ENCODE data around the gene TENM3. TPM values are rescaled to one million over a fixed set of nuclear protein-coding genes. Genes with fewer than 3 reads are reported as not detected.

TENM3 gene
- polyA plus RNA-seq, 12 donors: 15.7 to 33.0 (median 18.3) TPM; not detected in 1

GRCh38 chr4:182507805-182508204 is 264.6 kb downstream of the TENM3 start:
- no peak for DNase-seq

DNA sequence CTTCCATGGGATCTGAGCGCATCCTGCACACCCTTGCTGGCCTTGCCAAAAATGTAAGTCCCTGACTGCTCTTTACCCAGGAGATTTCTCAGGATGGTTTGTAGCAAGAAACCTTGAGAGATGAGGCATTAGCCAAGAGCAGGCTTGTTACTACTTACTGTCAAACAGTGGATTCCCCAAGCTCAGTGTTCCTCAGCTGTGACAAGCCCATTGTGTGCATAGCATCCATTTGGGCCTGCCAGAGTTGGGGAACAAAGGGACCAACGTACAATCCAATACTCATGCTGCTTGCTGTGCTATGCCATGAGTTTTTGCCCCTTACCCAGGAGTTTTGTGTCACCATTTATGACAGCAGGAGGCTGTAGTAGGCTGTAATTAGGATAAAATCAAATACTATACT is 267.6 kb downstream of the TENM3 start:
- no peak for DNase-seq

- DNase-seq: no peak
These were observed 270.5 kb downstream of the TENM3 start for GRCh38 chr4:182513587-182514291.

DNA sequence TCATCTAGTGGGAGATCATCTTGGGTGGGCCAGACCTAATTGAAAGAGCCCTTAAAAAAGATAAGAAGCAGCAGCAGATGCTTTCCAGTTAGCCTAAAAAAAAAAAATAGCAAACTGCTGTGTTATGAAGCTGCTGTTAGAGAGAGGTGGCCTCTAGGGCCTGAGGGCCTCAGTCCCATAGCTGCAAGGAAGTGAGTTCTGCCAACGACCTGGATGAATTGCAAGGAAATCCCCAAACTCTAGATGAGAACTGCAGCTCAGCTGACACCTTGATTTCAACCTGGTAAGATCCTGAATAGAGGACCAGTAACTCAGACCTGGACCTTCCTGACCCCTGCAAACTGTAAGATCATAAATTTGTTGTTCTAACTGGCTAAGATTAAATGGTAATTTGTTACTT is 275.2 kb downstream of the TENM3 start:
- DNase-seq: no peak

DNA sequence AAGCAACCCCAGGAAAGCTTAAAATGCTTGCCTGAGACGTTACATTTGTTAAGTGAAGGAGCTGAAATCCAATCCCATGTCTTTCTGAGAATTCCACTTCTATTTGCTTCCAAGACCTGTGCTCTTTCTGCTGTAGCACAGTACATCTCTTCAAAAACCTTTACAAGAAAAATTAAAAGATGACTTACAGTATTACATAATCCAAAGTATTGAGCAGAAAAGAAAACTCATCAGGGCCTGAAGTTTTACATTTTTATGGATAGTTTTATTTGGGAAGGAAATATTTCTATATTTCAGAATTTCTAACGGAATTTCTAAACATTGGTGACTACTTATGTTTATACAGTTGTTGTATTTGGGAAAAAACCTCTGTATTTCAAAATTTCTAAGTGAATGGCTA is 276.3 kb downstream of the TENM3 start:
- no peak for DNase-seq

- no peak for DNase-seq
These were observed 277.8 kb downstream of the TENM3 start for GRCh38 chr4:182521011-182521410.

GRCh38 chr4:182528819-182529218 is 285.6 kb downstream of the TENM3 start:
- no peak for DNase-seq

DNA sequence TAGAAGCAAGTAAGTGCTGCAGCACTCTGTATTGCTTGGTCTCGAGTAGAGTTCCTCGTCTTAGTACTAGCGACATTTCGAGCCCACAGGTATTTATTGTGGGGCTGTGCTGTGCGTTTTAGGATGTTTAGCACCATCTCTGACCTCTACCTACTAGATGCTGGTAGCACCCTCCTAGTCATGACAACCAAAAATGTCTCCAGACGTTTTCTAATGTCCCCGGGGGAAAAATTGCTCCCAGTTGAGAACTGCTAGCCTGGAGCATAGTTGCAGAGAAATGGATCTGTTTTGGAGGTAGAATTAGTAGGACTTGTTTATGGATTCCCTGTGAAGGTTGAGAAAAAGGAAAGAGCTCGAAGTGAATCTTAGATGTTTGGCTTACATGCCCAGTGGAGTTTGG is 287.2 kb downstream of the TENM3 start:
- no peak for DNase-seq

GRCh38 chr4:182531555-182532162 is 288.5 kb downstream of the TENM3 start:
- DNase-seq: no peak

- no peak for DNase-seq
These were observed 289.2 kb downstream of the TENM3 start for GRCh38 chr4:182532441-182532840.

DNA sequence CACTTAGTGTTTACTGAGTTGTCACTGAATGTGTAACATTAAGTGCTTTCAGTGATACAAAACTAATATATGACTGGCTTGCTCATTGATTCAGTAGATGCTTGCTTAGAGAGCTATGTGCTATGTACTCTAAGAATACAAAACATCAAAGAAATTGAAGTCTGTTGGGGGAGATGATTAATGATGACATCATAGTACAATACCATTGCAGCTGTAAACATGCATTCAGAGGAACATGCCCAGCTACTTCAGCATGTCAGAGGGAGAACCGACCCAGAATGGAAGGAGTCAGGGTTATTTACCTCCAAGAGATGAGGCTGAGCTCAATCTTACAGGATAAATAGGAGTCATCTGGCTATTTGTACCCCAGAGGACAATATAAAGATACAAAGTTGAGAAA is 290.8 kb downstream of the TENM3 start:
- DNase-seq: no peak

DNA sequence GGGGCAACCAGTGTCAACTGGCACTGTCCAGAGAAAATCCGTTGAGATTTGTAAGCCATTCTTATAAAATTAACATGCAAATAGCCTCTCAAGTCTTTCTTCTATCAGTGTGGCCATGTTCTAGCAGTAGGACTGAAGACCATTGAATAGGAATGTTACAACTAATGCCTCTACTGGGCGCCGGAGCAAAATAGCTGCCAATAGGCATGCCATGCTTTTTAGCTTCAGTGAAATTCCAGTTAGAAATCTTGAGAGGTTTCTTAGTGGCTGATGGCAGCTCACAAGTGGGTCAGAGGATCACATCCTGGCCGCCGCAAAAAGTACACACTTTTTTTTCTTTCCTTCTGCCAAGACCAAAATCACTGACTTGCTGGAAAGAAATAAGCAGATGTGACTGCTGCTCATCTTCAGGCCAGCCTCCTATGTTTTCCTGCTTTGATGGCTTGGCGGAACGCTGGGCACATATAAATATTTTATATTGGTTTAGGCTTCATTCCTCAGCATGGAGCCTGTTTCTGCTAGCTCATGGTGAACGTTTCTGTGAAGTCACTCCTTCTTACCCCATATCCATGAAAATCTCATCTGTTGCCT is 293.1 kb downstream of the TENM3 start:
- no peak for DNase-seq

DNA sequence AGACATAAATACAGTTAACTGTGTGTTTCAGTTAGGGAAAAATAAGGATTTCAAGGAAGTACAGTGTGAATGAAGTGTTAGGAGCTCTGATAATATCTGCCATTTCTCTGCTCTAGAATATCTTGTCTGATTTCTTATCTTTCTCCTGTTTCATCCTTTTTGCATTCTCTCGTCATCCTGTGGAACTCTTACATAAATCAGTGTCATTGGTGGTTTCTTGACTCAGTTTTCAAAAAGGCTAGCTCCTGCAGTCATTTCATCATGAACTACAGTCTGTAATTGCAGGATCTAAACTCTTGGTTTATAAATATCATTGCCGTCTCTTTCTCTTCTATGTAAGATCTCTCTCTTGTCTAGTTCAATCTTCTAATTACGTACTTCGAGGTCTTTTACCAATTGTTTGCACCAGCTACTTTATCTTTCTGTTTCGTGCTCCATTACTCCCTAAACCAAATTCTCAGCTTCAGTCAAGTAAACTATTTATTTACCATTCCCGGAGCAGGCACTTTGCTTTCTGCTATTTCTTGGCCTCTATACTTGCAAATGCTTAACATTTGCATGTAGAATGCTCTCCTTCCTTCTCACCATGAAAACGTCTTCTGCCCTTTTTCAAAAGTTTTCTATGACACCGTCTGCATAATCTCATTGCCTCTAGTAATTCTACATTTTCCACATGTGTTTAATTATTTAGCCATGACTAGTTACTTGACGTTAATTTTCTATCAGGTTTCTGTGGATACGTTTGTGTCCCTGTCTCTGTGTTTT is 294.0 kb downstream of the TENM3 start:
- no peak for DNase-seq

- no peak for DNase-seq
These were observed 294.8 kb downstream of the TENM3 start for GRCh38 chr4:182538031-182538430.

- no peak for DNase-seq
These were observed 297.3 kb downstream of the TENM3 start for GRCh38 chr4:182540496-182540895.

GRCh38 chr4:182547435-182547834 is 304.2 kb downstream of the TENM3 start:
- no peak for DNase-seq

DNA sequence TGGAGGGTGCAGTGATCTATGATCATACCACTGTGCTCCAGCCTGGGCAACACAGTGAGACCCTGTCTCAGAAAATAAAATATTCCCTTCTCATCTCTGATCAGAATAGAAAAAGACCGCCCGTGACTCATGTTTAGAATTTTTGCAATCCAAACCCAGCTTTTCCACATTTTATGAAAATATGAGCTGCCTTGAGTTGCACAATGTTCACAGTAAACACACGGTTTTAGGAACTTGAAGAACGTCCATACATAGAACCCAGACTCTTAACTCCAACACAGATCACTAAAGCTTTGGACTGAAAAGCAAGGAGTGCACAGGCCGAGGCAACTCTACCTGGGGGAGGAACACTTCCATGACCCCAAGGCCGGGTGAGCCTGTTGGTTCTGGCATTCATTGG is 305.0 kb downstream of the TENM3 start:
- no peak for DNase-seq

GRCh38 chr4:182549356-182549755 is 306.2 kb downstream of the TENM3 start:
- no peak for DNase-seq

GRCh38 chr4:182552948-182553347 is 309.7 kb downstream of the TENM3 start:
- DNase-seq: no peak

- no peak for DNase-seq
These were observed 310.5 kb downstream of the TENM3 start for GRCh38 chr4:182553653-182554052.

DNA sequence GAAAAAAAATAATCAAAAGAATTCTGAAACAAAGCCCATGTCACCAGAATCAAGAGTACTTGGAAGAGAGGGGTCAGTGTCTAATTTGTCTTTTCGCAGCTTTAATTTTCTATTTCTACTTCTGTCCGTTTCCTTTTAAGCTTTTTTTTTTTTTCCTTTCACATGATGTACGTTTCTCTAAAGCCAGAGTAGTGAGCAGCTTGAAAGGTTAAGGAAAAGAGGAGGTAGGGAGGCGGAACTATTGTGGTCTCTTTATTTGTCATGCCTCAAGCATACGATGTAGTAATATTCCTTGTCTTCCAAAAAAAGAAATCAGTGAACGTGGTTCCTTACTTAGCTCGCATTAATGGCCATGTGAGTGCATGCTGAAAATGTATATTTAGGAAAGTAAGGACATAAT is 311.5 kb downstream of the TENM3 start:
- DNase-seq: no peak

- no peak for DNase-seq
These were observed 312.8 kb downstream of the TENM3 start for GRCh38 chr4:182555997-182556418.

DNA sequence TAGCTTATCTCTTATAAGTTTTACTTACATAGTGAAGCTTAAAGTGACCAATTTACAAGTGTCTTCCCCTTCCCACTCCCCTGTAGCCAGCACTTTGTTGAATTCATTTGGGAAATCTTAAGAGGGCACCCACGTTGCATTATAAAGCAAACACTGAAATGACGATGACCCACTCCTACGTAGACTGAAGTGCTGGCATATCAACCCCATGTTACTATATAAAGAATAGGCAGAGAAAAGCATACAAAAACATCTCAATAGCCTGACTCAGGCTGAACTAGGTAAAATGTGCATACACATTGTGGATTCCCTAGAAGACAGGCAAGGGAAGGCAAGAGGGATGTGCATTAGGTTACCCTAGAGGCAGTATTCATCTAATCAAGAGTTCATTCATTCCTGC is 313.4 kb downstream of the TENM3 start:
- no peak for DNase-seq
